Measurements from ENCODE around the gene ST3GAL2.

The ST3GAL2 gene

GRCh38 chr16:70472786-70473433 lies 34.0 kb upstream of the ST3GAL2 start:
- H3K36me3 Mint-ChIP-seq, result no peaks in the 10 kb centered on the region
- H3K4me1 Mint-ChIP-seq (ENCODE audit: low read depth), result peaks cover 10% of the 10 kb centered on the region
- no peaks in the 10 kb centered on the region for H3K9me3 Mint-ChIP-seq (ENCODE audit: low read depth)
- no peak overlapping the region for H3K27ac Mint-ChIP-seq
- no peak overlapping the region for H3K4me3 Mint-ChIP-seq
- no peaks in the 10 kb centered on the region for H3K27me3 Mint-ChIP-seq

- H3K9me3 Mint-ChIP-seq (ENCODE audit: low read depth), result no peaks in the 10 kb centered on the region
- H3K27me3 Mint-ChIP-seq, result no peaks in the 10 kb centered on the region
- H3K4me3 Mint-ChIP-seq, result no peak overlapping the region
- no peaks in the 10 kb centered on the region for H3K4me1 Mint-ChIP-seq (ENCODE audit: low read depth)
- H3K27ac Mint-ChIP-seq, result no peak overlapping the region
- H3K36me3 Mint-ChIP-seq, result no peaks in the 10 kb centered on the region
Observed at GRCh38 chr16:70470927-70471341, 32.0 kb upstream of the ST3GAL2 start.

GRCh38 chr16:70470141-70470926 lies 31.4 kb upstream of the ST3GAL2 start:
- no peaks in the 10 kb centered on the region for H3K27me3 Mint-ChIP-seq
- no peaks in the 10 kb centered on the region for H3K9me3 Mint-ChIP-seq (ENCODE audit: low read depth)
- H3K27ac Mint-ChIP-seq, result no peak overlapping the region
- H3K4me3 Mint-ChIP-seq, result no peak overlapping the region
- no peaks in the 10 kb centered on the region for H3K4me1 Mint-ChIP-seq (ENCODE audit: low read depth)
- no peaks in the 10 kb centered on the region for H3K36me3 Mint-ChIP-seq

- Mint-ChIP-seq H3K27ac (no peak overlapping the region), H3K27me3 (no peaks in the 10 kb centered on the region), H3K9me3 (ENCODE audit: low read depth) (no peaks in the 10 kb centered on the region), H3K4me3 (no peak overlapping the region), H3K36me3 (no peaks in the 10 kb centered on the region), H3K4me1 (ENCODE audit: low read depth) (no peaks in the 10 kb centered on the region)
Observed at GRCh38 chr16:70468776-70469525, 30.1 kb upstream of the ST3GAL2 start.

- Mint-ChIP-seq H3K27me3 (no peaks in the 10 kb centered on the region), H3K27ac (no peak overlapping the region), H3K9me3 (ENCODE audit: low read depth) (no peaks in the 10 kb centered on the region), H3K36me3 (no peaks in the 10 kb centered on the region), H3K4me1 (ENCODE audit: low read depth) (no peaks in the 10 kb centered on the region), H3K4me3 (no peak overlapping the region)
Observed at GRCh38 chr16:70467608-70468007, 28.7 kb upstream of the ST3GAL2 start.

- H3K4me1 Mint-ChIP-seq (ENCODE audit: low read depth), result no peaks in the 10 kb centered on the region
- no peaks in the 10 kb centered on the region for H3K9me3 Mint-ChIP-seq (ENCODE audit: low read depth)
- no peak overlapping the region for H3K4me3 Mint-ChIP-seq
- H3K36me3 Mint-ChIP-seq, result no peaks in the 10 kb centered on the region
- H3K27ac Mint-ChIP-seq, result no peak overlapping the region
- no peaks in the 10 kb centered on the region for H3K27me3 Mint-ChIP-seq
Observed at GRCh38 chr16:70467113-70467512, 28.2 kb upstream of the ST3GAL2 start.

- Mint-ChIP-seq H3K9me3 (ENCODE audit: low read depth) (no peaks in the 10 kb centered on the region), H3K4me3 (no peak overlapping the region), H3K27me3 (no peaks in the 10 kb centered on the region), H3K36me3 (peaks cover under 1% of the 10 kb centered on the region), H3K4me1 (ENCODE audit: low read depth) (no peaks in the 10 kb centered on the region), H3K27ac (no peak overlapping the region)
Observed at GRCh38 chr16:70466805-70467076, 27.8 kb upstream of the ST3GAL2 start.

GRCh38 chr16:70465999-70466804 lies 27.3 kb upstream of the ST3GAL2 start:
- H3K4me1 Mint-ChIP-seq (ENCODE audit: low read depth), result no peaks in the 10 kb centered on the region
- no peaks in the 10 kb centered on the region for H3K27me3 Mint-ChIP-seq
- H3K4me3 Mint-ChIP-seq, result no peak overlapping the region
- no peak overlapping the region for H3K27ac Mint-ChIP-seq
- peaks cover 2% of the 10 kb centered on the region for H3K36me3 Mint-ChIP-seq
- H3K9me3 Mint-ChIP-seq (ENCODE audit: low read depth), result no peaks in the 10 kb centered on the region

GRCh38 chr16:70463235-70463634 lies 24.3 kb upstream of the ST3GAL2 start:
- no peaks in the 10 kb centered on the region for H3K4me1 Mint-ChIP-seq (ENCODE audit: low read depth)
- H3K4me3 Mint-ChIP-seq, result no peak overlapping the region
- no peaks in the 10 kb centered on the region for H3K27me3 Mint-ChIP-seq
- no peak overlapping the region for H3K27ac Mint-ChIP-seq
- peaks cover 2% of the 10 kb centered on the region for H3K36me3 Mint-ChIP-seq
- no peaks in the 10 kb centered on the region for H3K9me3 Mint-ChIP-seq (ENCODE audit: low read depth)

- no peaks in the 10 kb centered on the region for H3K9me3 Mint-ChIP-seq (ENCODE audit: low read depth)
- peaks cover 5% of the 10 kb centered on the region for H3K4me1 Mint-ChIP-seq (ENCODE audit: low read depth)
- peaks cover 2% of the 10 kb centered on the region for H3K36me3 Mint-ChIP-seq
- no peaks in the 10 kb centered on the region for H3K27me3 Mint-ChIP-seq
- H3K27ac Mint-ChIP-seq, result no peak overlapping the region
- H3K4me3 Mint-ChIP-seq, result no peak overlapping the region
Observed at GRCh38 chr16:70460737-70461261, 21.9 kb upstream of the ST3GAL2 start.

GRCh38 chr16:70457446-70458166 lies 18.7 kb upstream of the ST3GAL2 start:
- Mint-ChIP-seq H3K9me3 (ENCODE audit: low read depth) (no peaks in the 10 kb centered on the region), H3K4me1 (ENCODE audit: low read depth) (peaks cover 18% of the 10 kb centered on the region), H3K27me3 (no peaks in the 10 kb centered on the region), H3K27ac (no peak overlapping the region), H3K4me3 (no peak overlapping the region), H3K36me3 (peaks cover 2% of the 10 kb centered on the region)

GRCh38 chr16:70455910-70456309 lies 17.0 kb upstream of the ST3GAL2 start:
- no peak overlapping the region for H3K27ac Mint-ChIP-seq
- H3K9me3 Mint-ChIP-seq (ENCODE audit: low read depth), result no peaks in the 10 kb centered on the region
- H3K4me3 Mint-ChIP-seq, result peak overlapping the region; percentile 94
- H3K4me1 Mint-ChIP-seq (ENCODE audit: low read depth), result peaks cover 18% of the 10 kb centered on the region
- no peaks in the 10 kb centered on the region for H3K36me3 Mint-ChIP-seq
- no peaks in the 10 kb centered on the region for H3K27me3 Mint-ChIP-seq

- H3K27ac Mint-ChIP-seq, result peak within 1 kb of the TSS; percentile 90
- peaks cover 24% of the 10 kb centered on the region for H3K4me1 Mint-ChIP-seq (ENCODE audit: low read depth)
- H3K27me3 Mint-ChIP-seq, result no peaks in the 10 kb centered on the region
- H3K4me3 Mint-ChIP-seq, result peak within 1 kb of the TSS; percentile 94
- H3K36me3 Mint-ChIP-seq, result no peaks in the 10 kb centered on the region
- H3K9me3 Mint-ChIP-seq (ENCODE audit: low read depth), result no peaks in the 10 kb centered on the region
Observed at GRCh38 chr16:70454222-70455034, 15.5 kb upstream of the ST3GAL2 start, which contains the start of gene FCSK. TSS of gene FCSK (plus strand) at chr16:70454595. CDS start at chr16:70463191, 8,596 bp downstream.
